NCI-H1694 (cell line): Measurements from ENCODE around the gene P4HA1.
A peak's percentile ranks its signal among the peaks of the same experiment; 100 is the strongest.

Experiments
- DNase-seq: peaks from one replicate; lab custom pipeline; 2025; lab: John Stamatoyannopoulos, UW

The P4HA1 gene

GRCh38 chr10:73093922-73094850 lies 2.5 kb downstream of the P4HA1 start:
- DNase-seq = no peak

DNA sequence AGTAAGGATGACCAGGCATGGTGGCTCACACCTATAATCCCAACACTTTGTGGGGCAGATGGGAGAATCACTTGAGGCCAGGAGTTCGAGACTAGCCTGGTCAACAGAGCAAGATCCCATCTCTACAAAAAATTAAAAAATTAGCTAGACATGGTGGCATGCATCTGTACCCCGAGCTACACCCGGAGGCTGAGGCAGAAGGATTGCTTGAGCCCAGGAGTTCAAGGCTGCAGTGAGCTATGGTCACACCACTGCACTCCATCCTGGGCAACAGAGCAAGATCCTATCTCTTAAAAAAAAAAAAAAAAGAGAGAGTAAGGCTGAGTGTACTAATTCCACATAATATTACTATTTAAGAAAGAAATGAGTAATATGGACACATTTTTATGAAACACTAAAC lies 3.8 kb downstream of the P4HA1 start:
- no peak for DNase-seq

DNA sequence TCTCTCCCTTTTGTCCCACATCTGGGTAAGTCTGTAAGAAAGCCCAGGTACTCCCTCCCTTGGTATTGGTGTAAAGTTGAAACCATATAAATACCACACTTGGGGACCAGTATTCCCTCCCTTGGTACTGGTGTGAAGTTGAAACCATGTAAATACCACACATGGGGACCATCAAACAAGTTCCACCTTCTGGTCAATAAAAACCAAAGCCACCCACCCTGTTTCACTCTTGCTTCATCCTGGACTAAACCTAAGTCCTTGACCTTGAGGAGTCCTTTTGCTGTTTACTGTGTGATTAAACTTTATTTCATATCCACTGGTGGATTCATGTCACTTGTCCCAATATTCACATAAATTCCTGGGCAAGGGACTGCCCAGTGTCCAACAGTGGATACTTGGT lies 8.4 kb downstream of the P4HA1 start:
- DNase-seq = no peak

- DNase-seq = no peak
These were observed 9.8 kb downstream of the P4HA1 start for GRCh38 chr10:73086816-73087215.

DNA sequence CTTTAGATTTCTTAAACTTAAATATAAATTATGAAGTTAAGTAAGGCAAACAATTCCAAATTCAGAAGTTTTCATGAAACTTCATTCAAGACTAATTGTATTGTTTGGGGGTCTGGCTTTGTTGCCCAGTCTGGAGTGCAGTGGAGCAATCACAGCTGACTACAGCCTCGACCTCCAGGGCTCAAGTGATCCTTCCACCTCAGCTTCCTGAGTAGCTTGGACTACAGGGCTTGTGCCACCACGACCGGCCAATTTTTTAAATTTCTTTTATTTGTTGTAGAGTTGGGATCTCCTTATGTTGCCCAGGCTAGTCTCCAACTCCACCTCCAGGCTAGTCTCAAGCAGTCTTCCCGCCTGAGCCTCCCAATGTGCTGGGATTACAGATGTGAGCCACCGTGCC lies 12.5 kb downstream of the P4HA1 start:
- no peak for DNase-seq

DNA sequence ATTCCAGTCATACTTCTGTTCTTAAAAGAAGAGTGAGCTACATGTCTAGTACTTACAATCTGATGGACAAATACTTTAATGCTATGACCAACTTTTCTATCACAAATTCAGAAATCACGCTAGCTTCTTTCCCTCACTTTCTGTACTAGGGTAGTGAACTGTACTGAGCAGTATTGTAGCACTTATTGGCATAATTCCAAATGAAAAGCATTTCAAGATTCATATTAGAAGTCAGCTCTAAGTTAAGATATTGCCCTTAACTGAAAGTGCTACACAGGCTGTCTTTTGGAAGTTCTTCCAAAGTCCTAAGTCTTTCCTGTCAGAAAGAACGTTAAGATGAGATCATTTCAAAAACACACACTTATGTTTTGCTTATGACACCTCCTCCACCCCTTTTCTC lies 13.4 kb downstream of the P4HA1 start:
- DNase-seq = no peak

DNA sequence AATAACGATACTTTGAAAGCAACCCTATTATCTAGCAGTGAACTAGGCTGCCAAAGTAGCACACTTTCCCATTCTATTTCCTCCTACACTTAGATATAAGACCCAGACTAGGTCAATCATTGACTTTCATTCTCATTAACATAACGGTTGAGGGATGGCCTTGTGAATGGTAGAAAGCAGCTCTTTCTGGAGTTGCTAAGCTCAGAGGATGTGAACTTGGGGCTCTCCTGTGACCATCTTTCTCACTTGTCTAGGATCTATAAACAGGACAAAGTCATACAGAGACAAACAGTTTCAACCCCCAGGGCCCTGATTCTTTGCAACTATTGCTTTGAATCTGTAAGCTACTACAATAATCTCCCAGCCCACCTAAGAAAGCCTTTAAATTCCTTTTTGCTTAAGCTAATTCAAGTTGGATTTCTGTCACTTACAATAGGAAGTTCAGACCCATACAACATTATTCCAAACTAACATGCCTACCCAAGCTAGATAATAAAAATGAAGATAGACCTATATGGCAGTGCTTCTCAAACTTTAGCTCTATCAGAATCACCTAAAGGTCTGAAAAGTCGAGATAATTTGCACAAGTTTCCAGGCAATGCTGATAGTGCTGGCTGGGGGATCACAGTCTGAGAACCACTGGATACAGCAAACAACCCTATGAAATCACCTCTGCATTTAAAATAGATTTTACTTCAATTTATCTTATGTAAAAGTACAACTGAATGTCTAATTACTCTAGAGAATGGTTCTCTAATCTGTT lies 16.7 kb downstream of the P4HA1 start:
- DNase-seq = no peak

DNA sequence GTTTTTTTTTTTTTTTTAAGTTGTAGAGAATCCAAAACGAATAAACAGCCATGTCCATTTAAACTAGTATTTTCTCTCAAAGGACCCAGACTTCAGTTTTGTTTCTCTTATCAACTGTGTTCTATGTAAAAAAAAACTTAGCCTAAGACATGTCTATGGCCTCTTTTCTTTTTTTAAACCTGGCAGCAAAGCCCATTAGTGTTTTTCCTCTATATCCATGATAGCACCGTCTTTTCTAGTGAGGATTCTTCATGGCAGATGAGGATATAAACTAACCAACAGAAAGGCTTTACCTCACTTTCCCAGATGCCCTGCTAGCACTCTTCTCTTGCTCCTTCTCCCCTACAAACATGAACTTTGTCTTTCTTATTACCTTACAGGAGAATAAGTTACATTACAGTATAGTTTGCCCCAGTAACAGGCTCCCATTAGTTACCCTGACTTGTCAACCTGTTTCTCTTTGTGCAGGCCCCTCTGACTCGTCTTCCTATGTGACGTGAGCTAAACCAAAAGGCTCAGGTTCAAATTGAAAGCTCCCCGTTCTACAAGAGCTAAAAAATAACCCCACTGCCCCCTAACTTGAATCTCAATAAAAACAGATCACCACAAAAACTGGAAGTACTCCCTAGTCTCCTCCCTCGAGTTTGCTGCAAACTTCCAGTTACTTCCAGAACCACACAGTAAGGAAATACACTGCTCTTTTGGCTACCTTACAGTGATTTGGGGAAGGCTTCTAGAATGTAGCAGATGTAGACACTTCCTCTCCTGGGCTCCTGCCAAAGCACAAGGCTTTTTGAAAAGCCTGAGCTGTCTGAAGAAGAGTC lies 20.1 kb downstream of the P4HA1 start:
- no peak for DNase-seq

DNA sequence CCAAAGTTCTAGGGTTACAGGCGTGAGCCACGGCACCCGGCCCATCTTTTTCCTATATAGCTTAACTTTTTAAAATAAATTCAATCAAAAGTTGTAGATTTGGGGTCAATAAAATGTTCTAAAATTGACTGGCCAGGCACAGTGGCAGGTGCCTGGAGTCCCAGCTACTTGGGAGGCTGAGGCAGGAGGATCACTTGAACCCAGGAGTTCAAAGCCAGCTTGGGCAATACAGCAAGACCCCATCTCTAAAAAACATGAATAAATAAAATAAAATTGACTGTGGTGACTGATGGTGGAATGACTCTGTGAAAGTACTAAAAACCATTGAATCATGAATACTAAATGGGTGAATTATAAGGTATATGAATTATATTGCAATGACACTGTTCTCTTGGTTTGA lies 20.8 kb downstream of the P4HA1 start:
- DNase-seq = no peak

GRCh38 chr10:73073627-73074026 lies 23.0 kb downstream of the P4HA1 start:
- no peak for DNase-seq

GRCh38 chr10:73065441-73065840 lies 31.2 kb downstream of the P4HA1 start:
- DNase-seq = no peak

GRCh38 chr10:73061743-73062142 lies 34.9 kb downstream of the P4HA1 start:
- DNase-seq = no peak

- peak; percentile 43 for DNase-seq
These were observed 35.7 kb downstream of the P4HA1 start for GRCh38 chr10:73060738-73061635.

GRCh38 chr10:73060173-73060572 lies 36.5 kb downstream of the P4HA1 start:
- no peak for DNase-seq

DNA sequence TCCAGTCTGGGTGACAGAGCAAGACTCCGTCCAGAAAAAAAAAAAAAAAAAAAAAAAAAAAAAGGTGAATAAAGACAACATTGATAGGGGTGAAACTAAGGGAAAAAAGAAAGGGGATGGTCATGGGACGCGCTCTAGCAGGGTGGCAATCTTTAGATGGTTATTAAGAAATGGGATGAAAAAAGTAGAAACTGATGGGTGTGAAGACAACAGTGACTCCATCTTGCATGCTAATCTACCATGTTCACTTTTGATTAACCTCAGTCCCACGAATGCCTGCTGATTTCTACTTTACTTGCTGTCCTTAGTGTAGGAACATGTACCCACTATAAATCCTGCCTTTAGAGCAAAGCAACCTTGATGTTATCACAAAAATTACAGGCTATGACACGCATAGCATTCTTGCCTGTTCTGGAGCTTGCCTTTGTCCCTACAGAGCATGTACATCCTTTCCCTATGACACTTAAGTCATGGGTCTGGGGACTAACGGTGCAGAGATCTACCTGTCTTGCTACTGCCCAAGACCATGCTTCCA lies 38.5 kb downstream of the P4HA1 start:
- no peak for DNase-seq

- no peak for DNase-seq
These were observed 42.4 kb downstream of the P4HA1 start for GRCh38 chr10:73054286-73054685.

DNA sequence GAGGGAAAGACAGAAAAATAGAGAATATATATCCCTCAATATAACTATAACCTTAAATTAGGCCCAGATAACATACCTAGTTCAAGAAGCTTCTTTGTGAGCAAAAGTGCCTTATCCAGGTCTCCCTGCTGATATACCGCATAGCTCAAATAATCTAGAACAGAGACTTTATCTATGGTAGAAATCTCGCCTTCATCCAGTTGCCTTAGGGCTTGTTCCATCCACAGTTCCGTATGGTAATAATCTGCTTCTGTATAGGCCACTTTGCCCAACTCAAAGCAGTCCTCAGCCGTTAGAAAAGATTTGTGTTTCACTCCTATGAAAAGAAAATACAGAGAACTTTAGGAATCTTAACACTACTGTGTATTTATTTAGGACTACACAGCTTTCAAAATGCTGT lies 43.4 kb downstream of the P4HA1 start:
- no peak for DNase-seq

GRCh38 chr10:73044378-73045285 lies 52.0 kb downstream of the P4HA1 start:
- no peak for DNase-seq

DNA sequence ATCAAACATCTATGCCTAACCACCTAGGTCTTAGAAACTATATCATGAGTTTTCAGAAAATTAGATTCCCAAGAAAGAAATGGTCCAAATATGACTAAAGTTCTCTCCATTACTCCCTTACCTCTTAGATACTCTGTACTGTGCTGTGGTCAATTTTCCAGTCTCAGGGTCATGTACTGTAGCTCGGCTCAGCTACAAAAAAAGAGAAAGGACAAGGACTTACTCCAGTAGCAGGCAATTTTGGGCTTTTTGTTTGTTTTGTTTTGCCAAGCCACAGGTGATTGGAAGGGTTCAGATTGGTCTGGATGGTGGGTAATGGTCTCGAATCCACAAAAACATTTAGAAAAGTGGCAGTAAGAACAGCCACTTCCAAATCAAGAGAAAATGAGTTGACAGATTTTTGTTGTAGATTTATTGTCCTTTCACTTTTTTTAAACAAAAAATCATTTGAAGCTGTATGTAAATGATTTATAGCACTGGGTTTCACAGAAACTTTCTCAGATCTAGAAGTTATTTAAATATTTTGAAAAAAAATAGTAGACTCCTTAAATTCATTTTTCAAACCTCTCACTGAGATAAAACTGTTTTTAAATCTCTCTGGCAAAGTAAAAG lies 52.8 kb downstream of the P4HA1 start:
- no peak for DNase-seq

DNA sequence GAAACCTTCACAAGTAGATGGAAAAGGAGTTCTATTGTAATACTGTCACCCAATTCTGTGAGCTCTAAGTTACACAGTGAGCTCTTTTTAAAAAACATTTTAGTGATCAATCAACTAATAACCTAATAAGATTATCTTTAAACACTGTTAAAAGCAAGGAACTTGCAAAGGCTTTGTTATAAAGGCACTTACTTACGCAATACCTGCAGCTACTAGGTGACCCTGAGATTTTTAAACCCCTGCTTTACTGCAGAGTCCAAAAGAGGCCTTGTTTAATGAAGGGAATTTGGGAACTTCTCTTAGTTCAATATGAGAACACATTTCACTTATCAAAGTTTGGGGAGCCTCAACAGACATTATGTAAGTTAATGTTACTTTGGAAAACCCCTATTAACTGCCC lies 53.3 kb downstream of the P4HA1 start:
- no peak for DNase-seq
